Transverse colon (tissue), 4 donors: ENCODE measurements around the gene KIFC1. TPM values are rescaled to one million over a fixed set of nuclear protein-coding genes. Genes with fewer than 3 reads are reported as not detected.
"Not testable (repeated sequence)": the region's sequence is repeated elsewhere in the genome, so short reads cannot be mapped to it uniquely, and the experiment has no call there.

Experiments used
- DNase-seq: peaks from one replicate; pipeline ENCODE4 v3.0.0-alpha.2; 2019
- H3K27ac ChIP-seq, 4 donors: fragments of 200-600 bp; sonication (generic); 2 replicates each; pipeline ENCODE4 v1.5.1; 2016 to 2018; ENCODE audit warnings: inconsistent platforms in 4 of 4
- H3K27me3 ChIP-seq: fragments of 200-600 bp; sonication (generic); 2 replicates; pipeline ENCODE4 v1.5.1; 2017; ENCODE audit warnings: inconsistent platforms
- H3K36me3 ChIP-seq, 4 donors: fragments of 200-600 bp; sonication (generic); 2 replicates each; pipeline ENCODE4 v1.5.1; 2017 to 2019; ENCODE audit warnings: inconsistent platforms in 4 of 4
- H3K4me1 ChIP-seq, 4 donors: fragments of 200-600 bp; sonication (generic); 2 replicates each; pipeline ENCODE4 v1.5.1; 2017 to 2020; ENCODE audit warnings: inconsistent platforms in 4 of 4
- H3K4me3 ChIP-seq, 4 donors: fragments of 200-600 bp; sonication (generic); 1 replicate in 1 of 4; 2 replicates in 3 of 4; pipeline versions ENCODE4 v1.5.1 to v1.6.1; 2017 to 2019; ENCODE audit warnings: inconsistent platforms in 4 of 4
- H3K9me3 ChIP-seq, 2 donors: fragments of 200-600 bp; sonication (generic); 2 replicates each; pipeline ENCODE4 v1.5.1; 2017 to 2019; ENCODE audit warnings: inconsistent platforms in 2 of 2
- CTCF ChIP-seq, 5 experiments: fragments of 200-600 bp in 3 of 5; fragments of 450-650 bp in 2 of 5; sonication (generic) in 3 of 5; IDR thresholded peaks; 1 replicate in 2 of 5; 2 replicates in 3 of 5; pipeline ENCODE4 v1.5.1; 2016 to 2017; ENCODE audit warnings: antibody characterized with exemption in 5 of 5, inconsistent platforms in 3 of 5, mild to moderate bottlenecking in 2 of 5, moderate library complexity in 1 of 5
- EP300 ChIP-seq: sonication (generic); formaldehyde crosslinking; IDR thresholded peaks from one replicate; pipeline ENCODE4 v1.6.1; 2017; ENCODE audit warnings: antibody characterized with exemption, low read depth
- POLR2A ChIP-seq: fragments of 450-650 bp; IDR thresholded peaks from one replicate; pipeline ENCODE4 v1.6.1; 2016; ENCODE audit warnings: antibody characterized with exemption, mild to moderate bottlenecking, moderate library complexity
- POLR2AphosphoS5 ChIP-seq, 3 donors: sonication (generic); formaldehyde crosslinking; IDR thresholded peaks; one replicate each; pipeline ENCODE4 v1.6.1; 2016; ENCODE audit warnings: antibody characterized with exemption in 3 of 3
- WGBS, 2 donors: methylation state at CpG; one replicate each; pipeline ENCODE4 v1.1.5; 2018; ENCODE audit warnings: low coverage in 1 of 2; 5-methylcytosine and 5-hydroxymethylcytosine counted together
- in situ Hi-C, 4 donors: fragments of 200-750 bp; cut with MboI; loops; one replicate each; pipeline versions ENCODE4 v1.15.0 to v1.15.1; 2017; ENCODE audit warnings: low sequenced_read_pairs in 3 of 4, low pct_ligation_motif_present in 1 of 4, low pct_unique_long_range_greater_than_20kb in 1 of 4
- intact Hi-C: fragments of 100-400 bp; cut with DNase I; formaldehyde crosslinking; loops from one replicate; pipeline ENCODE4 v1.15.1; 2023; ENCODE audit warnings: low total_unique reads
- total RNA-seq, 4 donors: library from RNA; depleted of rRNA; stranded (reverse); fragments of >200 nt; gene quantifications; one replicate each; pipeline ENCODE4 v1.1.0, GENCODE V29; 2016

KIFC1 gene
- total RNA-seq, 4 donors from 2014 or later = 2.6 to 51.5 (median 5.8) TPM

GRCh38 chr6:33373960-33374910, 17.4 kb upstream of the KIFC1 start:
- in situ Hi-C loops = no loop called here
- DNase-seq = no peak
- Histone ChIP-seq H3K36me3 (no peaks in the 10 kb centered on the region), H3K4me3 (no peak overlapping the region), H3K4me1 (peaks cover 0 to 21% (median 16%) of the 10 kb centered on the region in 4 donors), H3K27ac (peak overlapping the region; percentile 29 to 67 (median 57)), H3K27me3 (no peaks in the 10 kb centered on the region), H3K9me3 (no peaks in the 10 kb centered on the region)
- WGBS, 2 donors = 60 to 69% methylated on average over 2 to 8 of the region's 8 CpGs
- TF ChIP-seq CTCF (IDR thresholded peaks at IDR 0.05) (no peak), EP300 (no peak), POLR2A (no peak), POLR2AphosphoS5 (IDR thresholded peaks at IDR 0.05) (no peak)
- intact Hi-C loops = no loop called here

GRCh38 chr6:33375143-33375671, 16.4 kb upstream of the KIFC1 start:
- Histone ChIP-seq H3K4me3 (no peak overlapping the region), H3K27ac (peak overlapping the region; percentile 29 to 67 (median 57)), H3K36me3 (no peaks in the 10 kb centered on the region), H3K4me1 (peaks cover 0 to 21% (median 16%) of the 10 kb centered on the region in 4 donors), H3K9me3 (no peaks in the 10 kb centered on the region), H3K27me3 (no peaks in the 10 kb centered on the region)
- intact Hi-C loops = no loop called here
- peak; percentile 72 for DNase-seq
- TF ChIP-seq POLR2A = no peak
- TF ChIP-seq POLR2AphosphoS5 (IDR thresholded peaks at IDR 0.05) = no peak
- no peak for TF ChIP-seq EP300
- TF ChIP-seq CTCF (IDR thresholded peaks at IDR 0.05) = no peak
- in situ Hi-C loops = no loop called here
- WGBS, 2 donors = 21 to 27% methylated on average over 8 to 9 of the region's 9 CpGs

GRCh38 chr6:33377171-33377570, 14.5 kb upstream of the KIFC1 start:
- WGBS, 2 donors = 75 to 95% methylated on average over 1 to 4 of the region's 4 CpGs
- Histone ChIP-seq H3K4me3 (no peak overlapping the region), H3K9me3 (no peaks in the 10 kb centered on the region), H3K27ac (no peak overlapping the region), H3K4me1 (peaks cover 0 to 21% (median 16%) of the 10 kb centered on the region in 4 donors), H3K27me3 (no peaks in the 10 kb centered on the region), H3K36me3 (no peaks in the 10 kb centered on the region)
- DNase-seq = no peak
- in situ Hi-C loops (no loop called here), intact Hi-C loops (no loop called here)
- TF ChIP-seq POLR2AphosphoS5 (IDR thresholded peaks at IDR 0.05) (no peak), CTCF (IDR thresholded peaks at IDR 0.05) (no peak), EP300 (no peak), POLR2A (no peak)

GRCh38 chr6:33379184-33379583, 12.4 kb upstream of the KIFC1 start:
- in situ Hi-C loops, H3K27me3 ChIP-seq, H3K9me3 ChIP-seq, intact Hi-C loops, H3K36me3 ChIP-seq, H3K27ac ChIP-seq, H3K4me3 ChIP-seq, DNase-seq: not testable (repeated sequence)
- H3K4me1 ChIP-seq = peaks cover 0 to 17% (median 15%) of the 10 kb centered on the region in 4 donors
- 90 to 96% methylated on average over 8 to 10 of the region's 10 CpGs for WGBS, 2 donors
